Measurements from ENCODE around the gene GFOD2. TPM values are rescaled to one million over a fixed set of nuclear protein-coding genes. Genes with fewer than 3 reads are reported as not detected.

GFOD2 gene
- total and polyA plus RNA-seq, 2 experiments from 2014 or later = 9.8 to 12.4 TPM

GRCh38 chr16:67678354-67679023 is 40.6 kb downstream of the GFOD2 start:
- DNase-seq (ENCODE audit: low spot score) = no peak
- H3K36me3 ChIP-seq (replicated peaks; ENCODE audit: insufficient read depth, low read depth) = no peaks in the 10 kb centered on the region
- H3K9me2 ChIP-seq (replicated peaks; ENCODE audit: insufficient read depth) = no peaks in the 10 kb centered on the region
- H3K27me3 ChIP-seq = no peaks in the 10 kb centered on the region
- H3K4me3 ChIP-seq = no peak overlapping the region
- 82% methylated on average over 12 of the region's 12 CpGs for WGBS (ENCODE audit: low lambda C conversion rate, missing lambda C conversion rate)
- H3K79me2 ChIP-seq = no peaks in the 10 kb centered on the region
- H3K4me2 ChIP-seq = no peak overlapping the region
- peak overlapping the region; percentile 11 for H3K27ac ChIP-seq
- no peak overlapping the region for H2AFZ ChIP-seq
- H3K9me3 ChIP-seq (ENCODE audit: low read depth) = no peaks in the 10 kb centered on the region
- no peaks in the 10 kb centered on the region for H4K20me1 ChIP-seq (ENCODE audit: insufficient read depth, poor library complexity, severe bottlenecking)
- TF ChIP-seq EZH2 (IDR thresholded peaks at IDR 0.05; ENCODE audit: borderline replicate concordance) (no peak), CTCF (IDR thresholded peaks at IDR 0.05; ENCODE audit: poor library complexity) (no peak), EZH2phosphoT487 (IDR thresholded peaks at IDR 0.05; ENCODE audit: low read depth, severe bottlenecking, unreplicated experiment) (no peak)
- H3K4me1 ChIP-seq (ENCODE audit: insufficient read depth) = peaks cover 7% of the 10 kb centered on the region

GRCh38 chr16:67677712-67678111 is 41.4 kb downstream of the GFOD2 start:
- no peak overlapping the region for H2AFZ ChIP-seq
- H3K9me2 ChIP-seq (replicated peaks; ENCODE audit: insufficient read depth) = no peaks in the 10 kb centered on the region
- H3K27me3 ChIP-seq = no peaks in the 10 kb centered on the region
- no peak overlapping the region for H3K4me2 ChIP-seq
- H4K20me1 ChIP-seq (ENCODE audit: insufficient read depth, poor library complexity, severe bottlenecking) = no peaks in the 10 kb centered on the region
- H3K4me1 ChIP-seq (ENCODE audit: insufficient read depth) = peaks cover 7% of the 10 kb centered on the region
- H3K79me2 ChIP-seq = no peaks in the 10 kb centered on the region
- peak overlapping the region; percentile 11 for H3K27ac ChIP-seq
- TF ChIP-seq EZH2 (IDR thresholded peaks at IDR 0.05; ENCODE audit: borderline replicate concordance) = no peak
- TF ChIP-seq EZH2phosphoT487 (IDR thresholded peaks at IDR 0.05; ENCODE audit: low read depth, severe bottlenecking, unreplicated experiment) = no peak
- TF ChIP-seq CTCF (IDR thresholded peaks at IDR 0.05; ENCODE audit: poor library complexity) = no peak
- DNase-seq (ENCODE audit: low spot score) = no peak
- H3K4me3 ChIP-seq = no peak overlapping the region
- no peaks in the 10 kb centered on the region for H3K36me3 ChIP-seq (replicated peaks; ENCODE audit: insufficient read depth, low read depth)
- no peaks in the 10 kb centered on the region for H3K9me3 ChIP-seq (ENCODE audit: low read depth)
- 86% methylated on average over 1 of the region's 1 CpG for WGBS (ENCODE audit: low lambda C conversion rate, missing lambda C conversion rate)

GRCh38 chr16:67676939-67677338 is 42.2 kb downstream of the GFOD2 start:
- no peak for DNase-seq (ENCODE audit: low spot score)
- Histone ChIP-seq H3K4me3 (no peak overlapping the region), H3K27ac (no peak overlapping the region), H4K20me1 (ENCODE audit: insufficient read depth, poor library complexity, severe bottlenecking) (no peaks in the 10 kb centered on the region), H3K9me2 (replicated peaks; ENCODE audit: insufficient read depth) (no peaks in the 10 kb centered on the region), H3K27me3 (no peaks in the 10 kb centered on the region), H3K36me3 (replicated peaks; ENCODE audit: insufficient read depth, low read depth) (no peaks in the 10 kb centered on the region), H3K4me1 (ENCODE audit: insufficient read depth) (peaks cover 7% of the 10 kb centered on the region), H3K79me2 (no peaks in the 10 kb centered on the region), H3K4me2 (no peak overlapping the region), H2AFZ (no peak overlapping the region), H3K9me3 (ENCODE audit: low read depth) (no peaks in the 10 kb centered on the region)
- WGBS (ENCODE audit: low lambda C conversion rate, missing lambda C conversion rate) = 84% methylated on average over 8 of the region's 8 CpGs
- no peak for TF ChIP-seq CTCF (IDR thresholded peaks at IDR 0.05; ENCODE audit: poor library complexity)
- no peak for TF ChIP-seq EZH2 (IDR thresholded peaks at IDR 0.05; ENCODE audit: borderline replicate concordance)
- no peak for TF ChIP-seq EZH2phosphoT487 (IDR thresholded peaks at IDR 0.05; ENCODE audit: low read depth, severe bottlenecking, unreplicated experiment)

All from hepatocyte (in vitro differentiated cells).